GM19395 (cell line): ENCODE data around the gene CAPN8.
A peak's percentile ranks its signal among the peaks of the same experiment; 100 is the strongest.

ENCODE experiments used
- ATAC-seq: cut with Tn5 transposase; IDR thresholded peaks from one replicate; pipeline ENCODE4 v1.9.1; 2021; ENCODE audit warnings: mild to moderate bottlenecking, moderate library complexity; ENCODE audit not compliant: unreplicated experiment

The CAPN8 gene

DNA sequence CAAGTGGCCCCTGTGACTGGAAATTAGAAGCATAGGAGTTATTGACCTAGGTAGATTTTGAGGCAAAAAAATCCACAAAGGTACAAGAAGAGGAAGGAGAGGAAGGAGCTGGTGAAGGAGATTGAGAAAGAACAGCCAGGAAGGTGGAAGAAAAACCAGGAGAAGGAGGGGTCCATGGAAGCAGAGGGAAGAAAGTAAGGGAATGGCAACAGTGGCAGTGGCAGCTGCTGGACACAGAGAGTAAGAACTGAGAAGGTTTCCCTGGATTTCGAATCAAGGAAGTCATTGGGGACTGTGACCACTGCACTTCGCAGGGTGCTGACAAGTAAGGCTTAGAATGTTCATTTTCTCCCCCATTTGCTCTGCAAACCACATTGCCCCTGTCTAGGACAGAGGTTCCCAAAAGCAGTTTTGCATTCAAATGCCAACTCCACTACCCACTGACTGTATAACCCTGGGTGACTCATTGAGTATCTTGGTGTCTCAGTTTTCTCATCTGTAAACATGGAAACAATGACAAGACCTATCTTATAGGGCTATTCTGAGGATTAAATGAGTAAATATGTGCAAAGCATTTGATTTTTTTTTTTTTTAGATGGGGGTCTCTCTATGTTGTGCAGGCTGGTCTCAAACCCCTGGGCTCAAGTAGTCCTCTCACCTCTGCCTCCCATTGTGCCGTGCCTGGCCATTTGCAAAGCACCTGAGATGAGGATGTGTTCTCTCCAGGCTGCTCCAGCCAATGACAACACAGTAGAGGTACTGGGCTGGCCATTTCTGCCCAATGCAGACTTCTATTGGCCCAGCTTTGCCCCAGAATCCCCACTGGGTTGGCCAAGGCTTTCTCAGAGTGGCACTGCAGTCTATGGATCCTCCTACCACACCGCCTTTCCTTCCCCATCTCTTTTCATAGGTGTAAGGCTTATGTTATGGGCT is 37.5 kb upstream of the CAPN8 start:
- ATAC-seq, result no peak

GRCh38 chr1:223700942-223701637 is 35.6 kb upstream of the CAPN8 start:
- no peak for ATAC-seq

- no peak for ATAC-seq
Observed at GRCh38 chr1:223700388-223700918, 35.0 kb upstream of the CAPN8 start.

- no peak for ATAC-seq
Observed at GRCh38 chr1:223695941-223696340, 30.4 kb upstream of the CAPN8 start.

- ATAC-seq, result no peak
Observed at GRCh38 chr1:223695014-223695548, 29.6 kb upstream of the CAPN8 start.

GRCh38 chr1:223691121-223691520 is 25.6 kb upstream of the CAPN8 start:
- ATAC-seq, result no peak

GRCh38 chr1:223684488-223684792 is 18.9 kb upstream of the CAPN8 start:
- no peak for ATAC-seq

DNA sequence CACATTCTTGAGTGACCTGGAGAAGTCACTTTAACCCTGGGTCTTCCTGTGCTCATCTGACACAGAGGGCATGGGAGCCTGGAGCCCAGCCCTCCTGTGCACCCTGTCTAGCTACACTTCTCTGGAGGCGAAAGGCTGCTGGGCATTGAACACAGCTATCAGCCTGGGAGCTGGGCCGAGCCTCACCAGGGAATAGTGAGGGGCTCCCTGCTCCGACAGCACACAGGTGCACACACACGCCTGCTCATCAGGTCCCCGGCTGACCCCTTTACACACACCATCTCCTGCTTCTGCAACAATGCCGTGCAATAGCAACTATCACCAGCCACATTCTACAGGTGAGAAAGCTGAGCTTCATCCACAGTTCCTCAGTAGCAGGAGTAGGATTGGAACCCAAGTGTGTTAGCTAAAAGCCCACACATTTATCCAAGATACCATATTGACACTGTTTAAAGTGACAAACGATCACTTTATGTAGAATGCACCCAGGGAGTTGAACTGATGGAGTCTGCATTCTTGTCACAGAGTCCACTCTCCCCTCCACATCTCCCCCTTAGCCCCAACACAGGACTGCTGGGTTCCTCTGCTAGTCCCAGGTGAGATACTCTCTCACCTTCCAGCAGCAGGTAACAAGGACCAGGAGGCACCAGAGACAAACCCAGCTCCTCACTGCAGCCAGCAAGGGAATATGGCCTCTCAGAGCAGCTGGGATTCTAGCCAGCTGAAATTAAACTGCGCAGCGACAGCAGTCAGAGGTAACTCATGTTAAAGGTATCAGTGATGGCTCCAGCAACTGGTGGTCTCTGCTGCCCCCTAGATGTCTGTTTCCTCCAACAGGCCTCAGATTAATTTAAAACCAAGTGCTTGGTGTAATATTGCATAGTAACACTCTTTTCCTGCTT is 18.3 kb upstream of the CAPN8 start:
- peak; percentile 73 for ATAC-seq

DNA sequence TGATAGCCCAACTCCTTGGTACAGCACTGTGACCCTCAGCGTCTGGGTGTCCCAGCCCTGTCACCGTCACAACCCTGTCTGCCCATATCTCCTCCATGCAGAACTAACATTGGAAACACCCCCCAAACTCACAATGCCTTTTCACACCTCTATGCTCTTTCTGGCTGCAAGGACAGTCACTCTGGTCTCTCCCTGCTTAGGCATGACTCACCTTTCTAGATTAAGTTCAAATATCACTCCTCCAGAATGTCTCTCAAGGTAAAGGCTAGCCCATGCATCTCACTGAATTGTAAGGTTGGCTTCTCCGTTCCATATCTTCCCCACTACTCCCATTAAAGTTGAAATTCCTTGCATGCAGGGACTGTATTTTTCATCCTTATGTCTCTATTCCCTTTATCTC is 17.0 kb upstream of the CAPN8 start:
- ATAC-seq, result no peak

GRCh38 chr1:223680188-223680587 is 14.7 kb upstream of the CAPN8 start:
- ATAC-seq, result no peak

DNA sequence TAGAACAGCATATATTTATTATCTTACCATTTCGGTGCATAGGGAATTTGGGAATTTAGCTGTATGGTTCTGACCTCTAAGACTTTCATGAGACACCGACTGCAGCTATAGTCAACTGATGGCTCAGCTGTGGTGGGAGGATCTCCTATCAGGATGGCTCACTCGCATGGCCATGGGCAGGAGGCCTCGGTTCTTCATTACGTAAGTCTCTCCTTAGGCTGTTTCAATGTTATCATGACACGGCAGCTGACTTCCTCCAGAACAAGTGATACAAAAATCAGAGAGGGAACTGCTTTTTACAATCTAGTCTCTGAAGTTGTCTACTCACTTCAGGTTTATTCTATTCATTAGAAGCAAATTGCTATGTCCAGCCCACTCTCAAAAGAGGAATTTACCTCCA is 13.3 kb upstream of the CAPN8 start:
- no peak for ATAC-seq

DNA sequence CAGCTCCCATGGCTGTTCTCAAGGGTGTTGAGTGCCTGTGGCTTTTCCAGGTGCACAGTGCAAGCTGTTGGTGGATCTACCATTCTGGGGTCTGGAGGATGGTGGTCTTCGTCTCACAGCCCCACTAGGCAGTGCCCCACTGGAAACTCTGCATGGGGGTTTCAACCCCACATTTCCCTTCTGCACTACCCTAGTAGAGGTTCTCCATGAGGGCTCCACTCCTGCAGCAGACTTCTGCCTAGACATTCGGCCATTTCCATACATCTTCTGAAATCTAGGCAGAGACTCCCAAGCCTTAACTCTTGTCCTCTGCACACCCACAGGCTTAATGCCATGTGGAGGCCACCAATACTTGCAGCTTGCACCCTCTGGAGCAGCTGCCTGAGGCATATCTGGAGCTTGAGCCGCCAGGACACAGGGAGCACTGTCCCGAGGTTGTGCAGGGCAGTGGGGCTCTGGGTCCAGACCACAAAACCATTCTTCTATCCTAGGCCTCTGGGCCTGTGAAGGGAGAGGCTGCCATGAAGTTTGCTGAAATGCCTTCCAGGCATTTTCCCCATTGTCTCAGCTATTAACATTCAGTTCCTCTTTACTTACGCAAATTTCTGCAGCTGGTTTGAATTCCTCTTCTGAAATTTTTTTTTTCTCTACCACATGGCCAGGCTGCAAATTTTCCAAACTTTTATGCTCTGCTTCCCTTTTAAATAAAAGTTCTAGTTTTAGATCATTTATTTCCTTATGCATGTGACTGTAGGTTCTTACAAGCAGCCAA is 8.8 kb upstream of the CAPN8 start:
- no peak for ATAC-seq

GRCh38 chr1:223670458-223671159 is 5.1 kb upstream of the CAPN8 start:
- no peak for ATAC-seq

- ATAC-seq, result no peak
Observed at GRCh38 chr1:223669003-223669795, 3.7 kb upstream of the CAPN8 start.

GRCh38 chr1:223667484-223668182 is 2.1 kb upstream of the CAPN8 start:
- ATAC-seq, result no peak

- no peak for ATAC-seq
Observed at GRCh38 chr1:223664106-223664505, 1.4 kb downstream of the CAPN8 start.

DNA sequence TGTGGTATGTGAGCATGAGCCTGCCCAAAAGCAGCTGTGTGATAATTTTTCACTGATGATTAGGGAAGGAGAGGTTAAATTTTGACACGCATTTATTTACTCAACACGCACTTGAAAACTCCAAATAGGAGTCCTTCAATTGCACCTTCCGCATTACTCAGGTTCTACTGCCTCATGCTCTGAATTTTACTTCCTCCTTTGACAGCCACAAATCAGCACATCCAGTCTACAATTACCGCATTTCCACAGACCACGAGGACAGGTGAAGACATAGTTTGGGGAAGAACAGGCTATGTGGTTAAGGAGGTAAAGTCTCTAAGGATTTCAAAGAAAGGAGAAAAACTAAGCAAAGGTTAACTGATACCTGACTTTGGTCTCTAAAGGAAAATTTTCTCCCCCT is 2.6 kb downstream of the CAPN8 start:
- no peak for ATAC-seq

DNA sequence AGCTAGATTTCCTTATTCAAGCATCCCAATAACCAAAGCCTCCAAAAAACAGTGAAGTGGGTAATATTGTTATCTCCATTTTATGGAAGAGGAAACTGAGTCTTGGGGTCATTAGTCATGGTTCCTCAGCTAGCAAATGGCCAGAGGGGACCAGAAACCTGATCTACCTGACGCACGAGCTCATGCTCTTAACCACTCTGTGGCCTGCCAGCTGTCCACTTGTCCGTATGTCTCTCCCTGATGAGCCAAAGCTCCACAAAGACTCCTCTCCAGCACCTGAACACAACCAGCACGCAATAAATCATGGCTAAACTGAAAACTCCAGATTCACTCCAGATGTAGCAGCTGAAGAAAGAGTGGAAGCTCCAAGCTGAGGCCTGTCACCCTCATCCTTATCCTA is 5.8 kb downstream of the CAPN8 start:
- ATAC-seq, result no peak
